ENCODE results near the gene BEST2. TPM values are rescaled to one million over a fixed set of nuclear protein-coding genes. Genes with fewer than 3 reads are reported as not detected.

The BEST2 gene
- total and polyA plus RNA-seq, 2 of the 4 experiments (the other 2 are of a cell fraction): not detected

DNA sequence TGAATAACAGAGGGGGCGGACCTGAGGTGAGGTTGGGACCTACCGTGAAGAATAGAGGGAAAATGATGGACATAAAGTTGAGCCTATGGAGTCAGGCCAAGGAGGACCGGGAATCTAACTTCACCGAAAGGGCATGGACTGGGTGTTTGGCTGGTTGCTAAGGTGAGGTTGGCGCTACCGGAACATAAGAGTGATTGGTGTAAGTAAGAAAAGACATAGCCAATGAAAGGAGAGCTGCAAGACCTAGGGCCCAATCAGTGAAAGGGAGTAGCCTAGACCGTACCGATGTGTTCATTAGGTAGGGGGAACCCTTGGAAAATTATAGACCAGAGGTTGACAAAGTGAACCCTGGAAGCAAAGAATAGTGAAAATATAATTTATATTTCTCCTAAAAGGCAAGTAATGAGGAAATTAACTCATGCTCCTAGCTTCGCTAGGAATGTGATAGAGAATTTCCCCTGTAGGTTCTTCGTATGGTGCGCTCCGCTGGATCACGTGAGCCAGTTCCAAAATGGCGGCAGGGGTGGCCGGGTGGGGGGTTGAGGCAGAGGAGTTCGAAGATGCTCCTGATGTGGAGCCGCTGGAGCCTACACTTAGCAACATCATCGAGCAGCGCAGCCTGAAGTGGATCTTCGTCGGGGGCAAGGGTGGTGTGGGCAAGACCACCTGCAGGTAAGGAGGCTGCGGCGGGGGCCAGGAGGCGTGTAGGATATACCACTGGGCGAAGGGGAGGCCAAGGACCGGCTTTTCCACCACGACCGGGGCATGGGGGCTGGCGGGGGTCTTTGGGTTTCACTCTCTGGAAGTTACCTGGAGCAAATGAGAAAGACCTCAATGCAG is 14.4 kb upstream of the BEST2 start, which contains the start of gene GET3:
GET3 (plus strand) TSS at position 503 of the 840 bp plus-strand sequence; CDS start at position 512, 9 bp downstream.
- H3K23ac ChIP-seq (ENCODE audit: low read depth, low read length): peak within 1 kb of the TSS; percentile 32; the same call in 1 of the 2 replicates
- H3K18ac ChIP-seq (ENCODE audit: low read depth, low read length): no peak within 1 kb of the TSS
- peaks cover 17% of the 10 kb centered on the region for H4K20me1 ChIP-seq (ENCODE audit: insufficient read depth, low read length)
- peak within 1 kb of the TSS; percentile 53 for H4K91ac ChIP-seq (ENCODE audit: insufficient read depth, low read depth, low read length)
- peaks cover 11% of the 10 kb centered on the region for H3K9me1 ChIP-seq (ENCODE audit: insufficient read depth, low read length)
- no peaks in the 10 kb centered on the region for H3K27me3 ChIP-seq (ENCODE audit: control insufficient read depth, insufficient read depth, low read length)
- peak within 1 kb of the TSS; percentile 88 for H4K5ac ChIP-seq (ENCODE audit: low read depth, low read length)
- in situ Hi-C loops (cut with MboI; ENCODE audit: low sequenced_read_pairs): no loop called here
- peaks cover 9% of the 10 kb centered on the region for H3K36me3 ChIP-seq (ENCODE audit: control insufficient read depth, insufficient read depth, low read length)
- DNase-seq: peak; percentile 100
- H3K56ac ChIP-seq (ENCODE audit: extremely low read depth, insufficient read depth, low read length): peak within 1 kb of the TSS; percentile 83
- peak within 1 kb of the TSS; percentile 80 for H3K4me3 ChIP-seq (ENCODE audit: insufficient read depth, low read depth, low read length)
- intact Hi-C loops (cut with micrococcal nuclease): no loop called here
- peak; percentile 86 for ATAC-seq (ENCODE audit: low read depth)
- peaks cover 13 to 49% of the 10 kb centered on the region in 2 experiments for H3K79me1 ChIP-seq (ENCODE audit: low read depth in 1 of 2, low read length in 2 of 2)
- H2BK20ac ChIP-seq (ENCODE audit: low read depth, low read length): peak within 1 kb of the TSS; percentile 78; the same call in 1 of the 2 replicates
- H3K4me1 ChIP-seq (ENCODE audit: control insufficient read depth, insufficient read depth, low read length): peaks cover 9% of the 10 kb centered on the region
- 0% methylated on average over 10 of the region's 29 CpGs; no CpG with 5 or more reads in 1 of the 2 experiments for WGBS, 2 experiments (ENCODE audit: extremely low coverage in 2 of 2, insufficient read length in 1 of 2)
- H3K9me3 ChIP-seq (ENCODE audit: control insufficient read depth, insufficient read depth, low read length): no peaks in the 10 kb centered on the region
- H3K4ac ChIP-seq (ENCODE audit: low read depth, low read length): peak within 1 kb of the TSS; percentile 86
- peak within 1 kb of the TSS; percentile 77 for H3K9ac ChIP-seq (ENCODE audit: low read depth, low read length)
- BruUV-seq (replicated peaks): no TSS peak
- peak within 1 kb of the TSS; percentile 90 for H2BK120ac ChIP-seq (ENCODE audit: low read depth, low read length)
- peak within 1 kb of the TSS; percentile 82 for H3K14ac ChIP-seq (replicated peaks; ENCODE audit: low read depth, low read length)
- dilution Hi-C loops (cut with HindIII; ENCODE audit: low sequenced_read_pairs, unreplicated experiment): no loop called here
- ChIA-PET POLR2A (ENCODE audit: unreplicated experiment) (interaction anchor here (0.5 kb wide), 1 partner anchor 87 kb away, joined by 3 read pairs; no protein-coding TSS in a partner anchor), CTCF (interaction anchor here (0.5 to 2.2 kb wide), 2 partner anchors 21 to 666 kb away, joined by 3 to 6 read pairs; no protein-coding TSS in a partner anchor)
- peak within 1 kb of the TSS; percentile 75 for H3K27ac ChIP-seq (ENCODE audit: insufficient read depth, low read length)
- H3K4me2 ChIP-seq (ENCODE audit: low read depth, low read length): peak within 1 kb of the TSS; percentile 92
- peak within 1 kb of the TSS; percentile 97 for H2AFZ ChIP-seq (replicated peaks; ENCODE audit: low read length, poor library complexity)
- peak within 1 kb of the TSS; percentile 90 for H2AK9ac ChIP-seq (replicated peaks; ENCODE audit: low read depth, low read length, poor library complexity)
- H2BK5ac ChIP-seq (ENCODE audit: low read depth, low read length, poor library complexity, severe bottlenecking): peak within 1 kb of the TSS; percentile 87
- H2AK5ac ChIP-seq (ENCODE audit: low read depth, low read length): peak within 1 kb of the TSS; percentile 91
- H4K8ac ChIP-seq (ENCODE audit: low read depth in 2 of 2, low read length in 2 of 2): peak within 1 kb of the TSS; percentile 70 to 96
- no peak within 1 kb of the TSS for H2BK15ac ChIP-seq (ENCODE audit: low read depth, low read length)
- TF ChIP-seq NFE2L2 (IDR thresholded peaks at IDR 0.05; ENCODE audit: low read depth, low read length): no peak
- TF ChIP-seq, protein P1, sequence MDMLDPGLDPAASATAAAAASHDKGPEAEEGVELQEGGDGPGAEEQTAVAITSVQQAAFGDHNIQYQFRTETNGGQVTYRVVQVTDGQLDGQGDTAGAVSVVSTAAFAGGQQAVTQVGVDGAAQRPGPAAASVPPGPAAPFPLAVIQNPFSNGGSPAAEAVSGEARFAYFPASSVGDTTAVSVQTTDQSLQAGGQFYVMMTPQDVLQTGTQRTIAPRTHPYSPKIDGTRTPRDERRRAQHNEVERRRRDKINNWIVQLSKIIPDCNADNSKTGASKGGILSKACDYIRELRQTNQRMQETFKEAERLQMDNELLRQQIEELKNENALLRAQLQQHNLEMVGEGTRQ (IDR thresholded peaks at IDR 0.05; ENCODE audit: low read depth, low read length): peak; percentile 98
- peak; percentile 96; the same call in 1 of the 2 replicates for TF ChIP-seq CHD1 (IDR thresholded peaks at IDR 0.05; ENCODE audit: low read depth, low read length)
- TF ChIP-seq ELK1 (IDR thresholded peaks at IDR 0.05; ENCODE audit: borderline replicate concordance, low read depth, low read length): no peak
- no peak for TF ChIP-seq RFX5 (IDR thresholded peaks at IDR 0.05; ENCODE audit: low read depth, low read length)
- TF ChIP-seq BHLHE40 (IDR thresholded peaks at IDR 0.05; ENCODE audit: low read depth, low read length): peak; percentile 98
- peak; percentile 85 for TF ChIP-seq POLR2A (IDR thresholded peaks at IDR 0.05; ENCODE audit: low read depth, low read length)
- TF ChIP-seq SMC3 (IDR thresholded peaks at IDR 0.05; ENCODE audit: low read depth, low read length): no peak
- peak; percentile 48; the same call in 1 of the 2 replicates for TF ChIP-seq MXI1 (IDR thresholded peaks at IDR 0.05; ENCODE audit: borderline replicate concordance, low read depth, low read length)
- no peak for TF ChIP-seq CTCF (conservative IDR thresholded peaks at IDR 0.05; ENCODE audit: low read depth, low read length)
- peak; percentile 71 for TF ChIP-seq MAZ (IDR thresholded peaks at IDR 0.05; ENCODE audit: borderline replicate concordance, low read depth, low read length)
- no peak for TF ChIP-seq RCOR1 (IDR thresholded peaks at IDR 0.05; ENCODE audit: insufficient replicate concordance, low read length)
- no peak for TF ChIP-seq RAD21 (IDR thresholded peaks at IDR 0.05; ENCODE audit: low read length)
